Gastrocnemius medialis (tissue), 4 donors: ENCODE results near the gene CAPG.

Experiments used
- POLR2A ChIP-seq, 2 donors: fragments of 450-650 bp; IDR thresholded peaks; one replicate each; pipeline ENCODE4 v1.6.1; 2017; ENCODE audit warnings: antibody characterized with exemption in 2 of 2, mild to moderate bottlenecking in 2 of 2, moderate library complexity in 2 of 2
- TF ChIP-seq, protein P1 (sequence below), 5 experiments: fragments of 450-650 bp in 3 of 5; fragments of 200-600 bp in 2 of 5; sonication (generic) in 2 of 5; IDR thresholded peaks in 4 of 5; conservative IDR thresholded peaks in 1 of 5; 1 replicate in 4 of 5; 2 replicates in 1 of 5; pipeline ENCODE4 v1.5.1; 2016 to 2019; ENCODE audit warnings: antibody characterized with exemption in 5 of 5, mild to moderate bottlenecking in 3 of 5, moderate library complexity in 3 of 5

DNA sequence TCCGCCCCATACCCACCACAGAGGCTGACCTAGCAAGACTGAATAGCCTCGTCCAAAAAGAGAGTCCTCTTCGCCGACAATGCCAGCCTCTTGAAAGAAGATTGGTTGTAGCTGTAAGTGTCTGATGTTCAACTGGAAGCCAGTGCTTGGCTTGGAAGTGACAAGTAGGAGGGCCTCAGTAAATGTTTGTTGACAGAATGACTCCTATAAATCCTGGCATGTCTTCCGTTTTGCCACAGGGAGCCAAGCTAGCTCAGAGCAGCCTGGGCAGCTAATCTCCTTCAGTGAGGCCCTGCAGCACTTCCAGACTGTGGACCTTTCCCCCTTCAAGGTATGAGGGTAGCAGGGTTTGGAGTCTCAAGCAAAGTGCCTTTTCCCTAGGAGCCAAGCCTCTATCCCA is 40.7 kb downstream of the CAPG start:
- TF ChIP-seq POLR2A (IDR thresholded peaks at IDR 0.05), result no peak
- TF ChIP-seq, protein P1, sequence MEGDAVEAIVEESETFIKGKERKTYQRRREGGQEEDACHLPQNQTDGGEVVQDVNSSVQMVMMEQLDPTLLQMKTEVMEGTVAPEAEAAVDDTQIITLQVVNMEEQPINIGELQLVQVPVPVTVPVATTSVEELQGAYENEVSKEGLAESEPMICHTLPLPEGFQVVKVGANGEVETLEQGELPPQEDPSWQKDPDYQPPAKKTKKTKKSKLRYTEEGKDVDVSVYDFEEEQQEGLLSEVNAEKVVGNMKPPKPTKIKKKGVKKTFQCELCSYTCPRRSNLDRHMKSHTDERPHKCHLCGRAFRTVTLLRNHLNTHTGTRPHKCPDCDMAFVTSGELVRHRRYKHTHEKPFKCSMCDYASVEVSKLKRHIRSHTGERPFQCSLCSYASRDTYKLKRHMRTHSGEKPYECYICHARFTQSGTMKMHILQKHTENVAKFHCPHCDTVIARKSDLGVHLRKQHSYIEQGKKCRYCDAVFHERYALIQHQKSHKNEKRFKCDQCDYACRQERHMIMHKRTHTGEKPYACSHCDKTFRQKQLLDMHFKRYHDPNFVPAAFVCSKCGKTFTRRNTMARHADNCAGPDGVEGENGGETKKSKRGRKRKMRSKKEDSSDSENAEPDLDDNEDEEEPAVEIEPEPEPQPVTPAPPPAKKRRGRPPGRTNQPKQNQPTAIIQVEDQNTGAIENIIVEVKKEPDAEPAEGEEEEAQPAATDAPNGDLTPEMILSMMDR (IDR thresholded peaks at IDR 0.05 in 4 of 5, conservative IDR thresholded peaks at IDR 0.05 in 1 of 5), result no peak
